GM12872 (cell line): Measurements from ENCODE around the gene CTTN.

Source experiments
- TF ChIP-seq, protein P1 (sequence below): IDR thresholded peaks from 3 replicates; pipeline ENCODE4 v1.5.1; 2011; ENCODE audit warnings: low read depth, mild to moderate bottlenecking, low read length, moderate library complexity; ENCODE audit not compliant: insufficient read depth

The CTTN gene

DNA sequence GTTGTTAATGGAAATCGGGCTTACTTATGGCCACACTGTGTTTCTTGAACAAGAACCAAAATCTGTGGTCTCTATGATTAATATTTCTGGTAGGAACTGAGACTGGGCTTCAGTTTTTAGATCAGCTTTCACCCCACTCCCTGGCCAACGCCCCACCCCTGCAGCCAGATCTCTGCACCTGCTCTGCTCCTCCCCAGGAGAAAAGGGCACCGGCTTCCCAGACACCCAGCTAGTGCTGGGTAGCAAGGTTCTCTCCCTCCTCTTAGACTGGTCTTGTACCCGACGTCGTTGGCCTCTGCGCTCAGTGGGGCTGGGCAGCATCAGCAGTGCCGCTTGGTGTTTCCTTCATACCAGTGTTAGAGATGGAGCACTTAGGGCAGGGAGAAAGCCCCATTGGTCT lies 17.0 kb upstream of the CTTN start:
- TF ChIP-seq, protein P1, sequence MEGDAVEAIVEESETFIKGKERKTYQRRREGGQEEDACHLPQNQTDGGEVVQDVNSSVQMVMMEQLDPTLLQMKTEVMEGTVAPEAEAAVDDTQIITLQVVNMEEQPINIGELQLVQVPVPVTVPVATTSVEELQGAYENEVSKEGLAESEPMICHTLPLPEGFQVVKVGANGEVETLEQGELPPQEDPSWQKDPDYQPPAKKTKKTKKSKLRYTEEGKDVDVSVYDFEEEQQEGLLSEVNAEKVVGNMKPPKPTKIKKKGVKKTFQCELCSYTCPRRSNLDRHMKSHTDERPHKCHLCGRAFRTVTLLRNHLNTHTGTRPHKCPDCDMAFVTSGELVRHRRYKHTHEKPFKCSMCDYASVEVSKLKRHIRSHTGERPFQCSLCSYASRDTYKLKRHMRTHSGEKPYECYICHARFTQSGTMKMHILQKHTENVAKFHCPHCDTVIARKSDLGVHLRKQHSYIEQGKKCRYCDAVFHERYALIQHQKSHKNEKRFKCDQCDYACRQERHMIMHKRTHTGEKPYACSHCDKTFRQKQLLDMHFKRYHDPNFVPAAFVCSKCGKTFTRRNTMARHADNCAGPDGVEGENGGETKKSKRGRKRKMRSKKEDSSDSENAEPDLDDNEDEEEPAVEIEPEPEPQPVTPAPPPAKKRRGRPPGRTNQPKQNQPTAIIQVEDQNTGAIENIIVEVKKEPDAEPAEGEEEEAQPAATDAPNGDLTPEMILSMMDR, result no peak

- TF ChIP-seq, protein P1, result no peak
These were observed 16.2 kb upstream of the CTTN start for GRCh38 chr11:70381872-70382861.

GRCh38 chr11:70383664-70384565 lies 14.4 kb upstream of the CTTN start:
- TF ChIP-seq, protein P1, result no peak

DNA sequence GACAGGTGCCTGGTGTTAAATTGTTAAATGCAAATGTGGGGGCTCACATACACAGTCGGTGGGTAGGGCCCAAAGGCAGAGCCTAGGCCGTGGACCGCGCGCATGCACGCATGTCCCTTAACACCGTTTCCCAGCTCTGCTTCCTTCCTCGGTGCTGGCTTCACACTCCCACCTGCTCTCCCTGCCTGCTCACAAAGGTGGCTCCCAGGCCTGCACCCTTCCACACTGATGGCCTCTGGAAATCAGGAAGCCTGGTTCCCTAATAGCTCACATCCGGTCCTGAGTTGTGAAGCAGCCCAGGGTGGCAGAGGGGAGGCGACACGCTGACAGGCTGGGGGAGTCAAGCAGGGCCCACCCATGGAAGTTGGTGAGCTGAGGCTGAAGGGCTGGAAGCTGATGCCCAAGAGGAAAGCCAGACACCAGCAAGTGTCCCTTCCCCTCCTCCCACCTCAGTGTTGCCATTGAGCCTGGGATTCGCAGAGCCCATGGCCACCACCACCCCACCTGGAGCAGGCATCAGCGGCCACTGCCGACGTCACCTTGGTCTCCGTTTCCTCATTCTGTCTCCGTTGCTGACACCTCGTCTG lies 13.7 kb upstream of the CTTN start:
- TF ChIP-seq, protein P1, result no peak

DNA sequence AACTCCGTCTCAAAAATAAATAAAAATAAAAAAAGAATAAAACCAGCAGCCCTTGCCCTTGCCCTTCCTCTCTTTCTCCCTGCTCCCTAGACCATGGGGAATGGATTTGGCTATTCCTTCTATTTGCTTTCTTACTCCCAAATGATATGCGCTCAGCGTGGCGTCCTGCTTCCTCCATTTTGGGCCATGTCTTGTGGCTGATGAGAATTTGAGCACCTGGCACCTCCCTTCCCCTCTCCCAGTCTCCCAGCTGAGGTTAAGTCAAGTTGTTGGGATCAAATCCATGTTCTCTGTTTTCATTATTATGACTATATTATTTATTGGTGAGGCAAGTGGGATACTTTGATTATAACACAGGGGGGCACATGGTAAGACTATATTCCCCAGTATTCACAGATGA lies 10.8 kb upstream of the CTTN start:
- TF ChIP-seq, protein P1, result no peak

GRCh38 chr11:70389201-70389600 lies 9.1 kb upstream of the CTTN start:
- TF ChIP-seq, protein P1, result no peak
